GM12801 (cell line): Measurements from ENCODE around the gene TMEM44.

Experiments used
- TF ChIP-seq, protein P1 (sequence below): IDR thresholded peaks from one replicate; pipeline ENCODE4 v1.5.1; 2011; ENCODE audit warnings: control low read depth; ENCODE audit not compliant: insufficient read length; ENCODE audit errors: extremely low read depth

Gene TMEM44

DNA sequence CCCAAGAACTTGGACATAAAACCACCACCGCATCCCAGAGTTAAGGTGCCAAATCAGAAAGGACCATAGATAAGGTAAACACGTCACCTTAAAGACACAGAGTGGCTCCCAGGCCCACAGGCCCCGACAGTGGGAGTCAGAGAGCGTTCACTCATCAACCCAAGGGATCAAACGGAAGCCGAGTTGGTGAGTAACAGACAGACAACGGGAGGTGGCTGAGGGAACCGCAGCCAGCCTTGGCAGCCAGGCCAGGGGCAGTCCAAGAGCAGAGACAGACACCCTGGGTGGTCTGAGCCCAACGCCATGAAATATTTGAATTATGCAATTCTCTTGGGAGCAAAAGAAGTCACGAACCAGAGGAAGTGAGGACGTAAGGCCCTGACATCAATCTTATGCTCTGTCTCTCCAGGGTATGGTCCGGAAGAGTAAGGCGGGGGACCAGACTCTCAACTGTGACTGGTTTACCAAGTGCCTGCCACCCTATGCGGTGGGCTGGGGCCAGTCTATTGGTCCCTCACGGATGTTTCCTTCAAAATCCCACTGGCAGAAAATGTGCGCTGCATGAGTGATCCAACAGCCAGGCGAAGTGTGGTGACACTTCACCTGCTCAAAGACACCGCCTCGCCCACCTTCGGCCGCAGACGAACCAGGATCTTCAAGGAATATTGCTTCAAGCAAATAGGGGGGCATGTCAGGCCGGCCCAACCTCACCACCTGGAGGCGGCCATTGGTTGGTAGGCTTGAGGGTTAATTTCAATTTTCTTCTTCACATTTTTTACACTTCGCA, 34.3 kb downstream of the TMEM44 start:
- TF ChIP-seq, protein P1, sequence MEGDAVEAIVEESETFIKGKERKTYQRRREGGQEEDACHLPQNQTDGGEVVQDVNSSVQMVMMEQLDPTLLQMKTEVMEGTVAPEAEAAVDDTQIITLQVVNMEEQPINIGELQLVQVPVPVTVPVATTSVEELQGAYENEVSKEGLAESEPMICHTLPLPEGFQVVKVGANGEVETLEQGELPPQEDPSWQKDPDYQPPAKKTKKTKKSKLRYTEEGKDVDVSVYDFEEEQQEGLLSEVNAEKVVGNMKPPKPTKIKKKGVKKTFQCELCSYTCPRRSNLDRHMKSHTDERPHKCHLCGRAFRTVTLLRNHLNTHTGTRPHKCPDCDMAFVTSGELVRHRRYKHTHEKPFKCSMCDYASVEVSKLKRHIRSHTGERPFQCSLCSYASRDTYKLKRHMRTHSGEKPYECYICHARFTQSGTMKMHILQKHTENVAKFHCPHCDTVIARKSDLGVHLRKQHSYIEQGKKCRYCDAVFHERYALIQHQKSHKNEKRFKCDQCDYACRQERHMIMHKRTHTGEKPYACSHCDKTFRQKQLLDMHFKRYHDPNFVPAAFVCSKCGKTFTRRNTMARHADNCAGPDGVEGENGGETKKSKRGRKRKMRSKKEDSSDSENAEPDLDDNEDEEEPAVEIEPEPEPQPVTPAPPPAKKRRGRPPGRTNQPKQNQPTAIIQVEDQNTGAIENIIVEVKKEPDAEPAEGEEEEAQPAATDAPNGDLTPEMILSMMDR, result no peak

DNA sequence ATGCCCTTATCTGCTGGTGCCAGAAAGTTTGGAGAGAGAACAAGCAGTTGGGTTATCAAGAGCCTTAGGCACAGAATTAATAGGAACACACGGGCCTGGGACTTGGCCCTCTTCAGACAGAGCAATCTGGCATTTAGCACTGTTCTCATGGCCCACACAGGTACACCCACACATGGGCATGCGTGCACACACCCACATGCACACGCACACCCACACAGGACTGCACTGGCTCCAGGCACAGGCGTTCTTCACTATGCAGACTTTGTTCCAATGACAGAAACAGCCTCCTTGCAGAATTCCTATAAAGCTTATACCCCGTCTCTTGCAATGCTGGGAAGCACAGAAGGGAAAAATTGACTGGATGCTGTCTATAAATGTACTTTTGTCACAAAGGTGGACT, 36.3 kb downstream of the TMEM44 start:
- TF ChIP-seq, protein P1, result no peak

DNA sequence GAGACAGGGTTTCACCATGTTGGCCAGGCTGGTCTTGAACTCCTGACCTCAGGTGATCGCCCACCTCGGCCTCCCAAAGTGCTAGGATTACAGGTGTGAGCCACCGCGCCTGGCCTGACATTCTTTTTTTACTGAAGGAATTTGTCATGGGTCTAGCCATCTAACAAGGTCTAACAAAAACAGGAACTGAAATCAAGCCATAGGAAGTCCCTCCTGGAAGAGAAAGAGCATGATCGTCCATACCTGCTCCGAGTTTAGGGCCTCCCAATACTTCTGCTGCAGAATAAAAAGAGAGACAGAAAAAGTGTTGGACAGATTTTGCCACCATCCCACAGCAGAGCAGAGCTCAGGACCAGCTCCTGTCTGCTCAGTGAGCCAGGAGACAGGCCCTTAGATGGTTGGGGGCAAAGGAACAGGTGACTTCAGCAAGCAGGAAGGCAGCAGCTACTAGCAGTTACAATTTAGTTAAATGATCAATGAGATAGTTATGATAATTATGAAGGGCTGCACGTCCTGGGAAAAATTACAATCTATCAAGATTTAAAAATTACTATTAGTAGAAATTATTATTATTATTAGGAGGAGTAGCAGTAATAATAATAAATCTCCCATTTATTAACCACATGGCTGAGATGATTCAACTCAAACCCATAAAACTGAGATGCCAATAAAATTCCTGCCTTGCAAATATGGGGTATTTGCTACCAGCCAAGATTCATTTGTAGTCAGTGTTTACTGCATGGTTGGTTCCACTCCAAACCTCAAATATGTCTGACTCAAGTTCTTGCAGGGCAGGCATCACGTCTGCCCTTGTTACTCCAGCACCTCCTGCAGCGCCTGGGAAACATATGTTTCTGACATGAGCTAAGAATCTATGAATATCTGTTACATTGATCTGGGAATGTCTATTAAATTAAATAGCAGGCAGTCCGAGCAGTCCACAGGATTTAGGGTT, 40.1 kb downstream of the TMEM44 start:
- TF ChIP-seq, protein P1, result no peak

DNA sequence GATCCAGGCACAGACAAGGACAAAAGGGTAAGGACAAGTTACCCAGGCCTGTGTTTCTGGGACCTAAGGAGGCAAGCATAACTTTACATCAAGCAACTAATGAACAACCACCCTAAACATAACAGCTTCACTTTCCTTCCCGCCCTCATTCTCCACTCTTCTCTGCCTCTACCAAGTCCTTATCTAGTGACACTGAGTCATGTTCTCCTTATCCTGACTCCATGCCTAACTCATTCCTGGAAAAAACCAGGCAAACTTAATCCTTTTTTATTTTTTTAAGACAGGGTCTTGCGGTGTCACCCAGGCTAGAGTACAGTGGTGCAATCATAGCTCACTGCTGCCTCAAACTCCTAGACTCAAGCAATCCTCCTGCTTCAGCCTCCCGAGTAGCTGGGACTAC, 44.5 kb downstream of the TMEM44 start:
- TF ChIP-seq, protein P1, result no peak

DNA sequence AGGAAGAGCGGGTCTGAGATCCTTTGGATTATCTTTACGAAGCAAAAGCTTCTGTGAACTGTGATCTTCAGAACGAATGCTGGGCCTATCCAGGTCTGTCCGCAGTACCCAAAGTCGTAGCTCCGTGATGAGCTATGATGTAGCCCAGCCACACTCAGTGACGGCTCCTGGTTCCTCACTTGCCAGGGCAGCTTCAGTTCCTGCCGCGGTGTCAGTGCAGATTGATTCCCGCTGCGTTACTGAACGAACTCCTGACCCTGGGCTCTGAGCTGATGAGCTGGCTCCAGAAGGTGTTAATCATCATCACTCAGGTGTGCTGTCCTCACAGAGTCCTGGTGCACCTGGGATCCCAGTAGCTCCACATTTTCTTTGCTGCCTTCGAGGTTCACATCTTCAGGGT, 45.0 kb downstream of the TMEM44 start:
- TF ChIP-seq, protein P1, result no peak

DNA sequence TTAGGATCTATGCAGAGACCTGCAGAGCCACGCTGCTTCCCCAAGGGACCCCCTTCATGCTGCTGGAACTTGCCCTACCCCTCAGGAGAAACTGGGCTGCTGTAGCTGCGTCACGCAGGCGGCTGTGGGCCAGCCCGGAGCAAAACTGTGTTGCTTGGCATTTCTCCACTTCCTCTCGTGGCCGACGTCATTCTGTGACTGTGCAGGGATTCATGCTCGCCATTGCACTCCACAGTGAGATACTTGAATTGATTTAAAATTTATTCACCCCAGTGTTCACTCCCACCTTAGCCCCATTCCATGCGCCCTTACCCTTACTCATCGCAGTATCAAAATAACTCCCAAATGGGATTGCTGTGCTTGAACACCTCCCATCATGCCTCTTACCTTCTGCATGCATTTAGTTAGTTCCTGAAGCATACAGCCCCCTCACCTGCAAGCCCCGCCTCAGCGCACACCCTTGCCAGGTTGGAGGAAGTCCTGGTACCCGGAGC, 45.7 kb downstream of the TMEM44 start:
- TF ChIP-seq, protein P1, result no peak

DNA sequence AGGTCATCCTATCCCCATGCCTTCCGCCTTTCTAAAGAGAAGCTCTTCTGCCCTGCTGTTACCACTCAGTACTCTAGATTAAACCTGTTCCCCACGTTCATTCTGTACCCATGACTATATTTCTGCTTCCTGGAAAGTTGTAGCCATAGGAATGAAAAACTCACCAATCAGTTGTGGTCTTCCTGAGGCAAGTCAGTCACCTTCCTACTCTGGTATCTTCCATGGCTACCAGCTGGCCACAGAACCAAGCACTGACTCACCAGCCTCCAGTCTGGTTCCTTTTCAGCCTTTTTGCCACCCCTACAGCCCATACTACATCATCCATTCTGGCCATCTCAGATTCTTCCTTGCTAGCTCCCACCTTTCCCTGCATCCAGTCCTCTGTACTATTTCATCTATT, 46.4 kb downstream of the TMEM44 start:
- TF ChIP-seq, protein P1, result no peak
